ENCODE results near the gene KCNQ2. TPM values are rescaled to one million over a fixed set of nuclear protein-coding genes. Genes with fewer than 3 reads are reported as not detected.
A peak's percentile ranks its signal among the peaks of the same experiment; 100 is the strongest.

KCNQ2 gene
- polyA plus RNA-seq, 3 donors: not detected

DNA sequence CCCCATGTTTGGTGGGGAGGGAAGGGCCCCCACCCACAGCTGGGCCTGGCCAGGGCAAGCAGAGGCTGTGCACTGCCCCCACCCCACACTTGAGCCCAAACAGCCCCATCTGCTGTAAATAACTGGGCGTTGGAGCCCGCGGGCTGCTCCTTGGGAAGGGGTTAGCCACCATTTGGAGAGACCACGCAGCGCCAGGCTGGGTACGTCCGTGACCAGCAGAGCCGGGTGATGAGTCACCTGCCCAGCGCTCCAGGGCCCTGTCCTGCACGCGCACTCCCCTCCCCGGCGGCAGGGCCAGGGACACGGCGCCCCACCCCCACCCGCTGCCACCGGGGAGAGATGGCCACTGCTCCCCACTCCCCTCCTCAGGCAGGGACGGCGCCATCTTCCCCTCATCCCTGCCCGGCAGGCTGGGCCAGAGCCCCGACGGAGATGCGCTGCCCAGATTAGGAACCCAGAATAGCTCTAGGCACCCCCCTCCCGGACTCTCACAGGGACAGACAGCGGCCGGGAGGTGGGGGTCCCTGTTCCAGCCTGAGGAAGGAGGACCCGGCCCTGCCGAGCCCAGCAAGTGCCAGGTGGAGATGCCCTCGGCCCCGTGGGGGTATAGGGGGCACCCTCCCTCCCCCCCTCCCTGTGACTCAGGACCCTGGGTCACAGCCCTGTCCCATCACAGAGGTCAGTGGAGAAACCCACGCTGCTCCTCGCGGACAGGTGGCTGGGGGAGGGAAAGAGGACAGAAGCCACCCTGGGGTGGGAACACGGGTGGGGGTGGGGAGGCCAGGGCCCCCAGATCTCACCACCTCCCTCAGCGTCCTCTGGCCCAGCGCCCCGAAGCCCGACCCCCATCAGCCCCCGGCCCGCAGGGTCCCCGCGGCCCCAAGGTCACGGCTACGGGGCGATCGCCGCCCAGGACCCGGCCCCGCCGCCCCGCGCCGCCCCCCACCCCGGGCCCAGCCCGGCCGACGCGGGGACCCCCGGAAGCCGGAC is 25.8 kb upstream of the KCNQ2 start:
- Histone ChIP-seq H3K79me2 (ENCODE audit: insufficient read depth, low read length) (no peaks in the 10 kb centered on the region), H4K20me1 (ENCODE audit: insufficient read depth, low read length) (no peaks in the 10 kb centered on the region), H3K4me2 (replicated peaks; ENCODE audit: extremely low read depth, low read length, poor library complexity, severe bottlenecking) (peak overlapping the region; percentile 58), H3K4me3 (replicated peaks in 1 of 3; ENCODE audit: low read depth in 2 of 3, low read length in 3 of 3) (no peak overlapping the region), H2AFZ (ENCODE audit: insufficient read depth, low read depth, low read length, poor library complexity, severe bottlenecking) (no peak overlapping the region), H3K27ac (ENCODE audit: low read depth in 1 of 2, low read length in 2 of 2) (no peak overlapping the region), H3K4me1 (ENCODE audit: control insufficient read depth in 1 of 2, insufficient read depth in 2 of 2, low read length in 2 of 2) (peaks cover 8 to 20% of the 10 kb centered on the region in 2 donors), H3K9ac (ENCODE audit: insufficient read depth, low read length, poor library complexity, severe bottlenecking) (no peak overlapping the region), H3K27me3 (ENCODE audit: control insufficient read depth in 2 of 2, insufficient read depth in 2 of 2, low read length in 2 of 2) (peaks cover 9 to 39% of the 10 kb centered on the region in 2 donors), H3K36me3 (replicated peaks in 1 of 2; ENCODE audit: control insufficient read depth in 1 of 2, insufficient read depth in 2 of 2, low read length in 2 of 2) (no peaks in the 10 kb centered on the region), H3K9me3 (replicated peaks in 1 of 2; ENCODE audit: control insufficient read depth in 1 of 2, insufficient read depth in 1 of 2, low read length in 2 of 2) (peaks cover 0 to 5% of the 10 kb centered on the region in 2 donors)
- Mint-ChIP-seq H3K36me3 (no peaks in the 10 kb centered on the region), H3K27me3 (ENCODE audit: low read depth in 3 of 3) (peaks cover 39 to 69% (median 47%) of the 10 kb centered on the region in 3 donors), H3K27ac (no peak overlapping the region), H3K4me1 (peaks cover 5% of the 10 kb centered on the region), H3K4me3 (peak overlapping the region; percentile 27 to 67), H3K9me3 (peaks cover 0 to 5% (median 0%) of the 10 kb centered on the region in 7 donors)
- intact Hi-C loops (cut with micrococcal nuclease): loop anchor here (2.0 kb wide), 2 partner anchors 473 to 475 kb away; no protein-coding TSS in a partner anchor
- TF ChIP-seq, protein P1, sequence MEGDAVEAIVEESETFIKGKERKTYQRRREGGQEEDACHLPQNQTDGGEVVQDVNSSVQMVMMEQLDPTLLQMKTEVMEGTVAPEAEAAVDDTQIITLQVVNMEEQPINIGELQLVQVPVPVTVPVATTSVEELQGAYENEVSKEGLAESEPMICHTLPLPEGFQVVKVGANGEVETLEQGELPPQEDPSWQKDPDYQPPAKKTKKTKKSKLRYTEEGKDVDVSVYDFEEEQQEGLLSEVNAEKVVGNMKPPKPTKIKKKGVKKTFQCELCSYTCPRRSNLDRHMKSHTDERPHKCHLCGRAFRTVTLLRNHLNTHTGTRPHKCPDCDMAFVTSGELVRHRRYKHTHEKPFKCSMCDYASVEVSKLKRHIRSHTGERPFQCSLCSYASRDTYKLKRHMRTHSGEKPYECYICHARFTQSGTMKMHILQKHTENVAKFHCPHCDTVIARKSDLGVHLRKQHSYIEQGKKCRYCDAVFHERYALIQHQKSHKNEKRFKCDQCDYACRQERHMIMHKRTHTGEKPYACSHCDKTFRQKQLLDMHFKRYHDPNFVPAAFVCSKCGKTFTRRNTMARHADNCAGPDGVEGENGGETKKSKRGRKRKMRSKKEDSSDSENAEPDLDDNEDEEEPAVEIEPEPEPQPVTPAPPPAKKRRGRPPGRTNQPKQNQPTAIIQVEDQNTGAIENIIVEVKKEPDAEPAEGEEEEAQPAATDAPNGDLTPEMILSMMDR (IDR thresholded peaks at IDR 0.05): no peak
- peak; percentile 29 to 62 (median 37) for DNase-seq
- 6% methylated on average over 46 of the region's 60 CpGs for WGBS (ENCODE audit: insufficient coverage)

GRCh38 chr20:63497138-63497945 is 24.9 kb upstream of the KCNQ2 start:
- H3K4me3 Mint-ChIP-seq: peak overlapping the region in 1 of 2 donors; percentile 73
- H3K4me1 Mint-ChIP-seq: peaks cover 5% of the 10 kb centered on the region
- H3K36me3 Mint-ChIP-seq: no peaks in the 10 kb centered on the region
- DNase-seq: no peak
- intact Hi-C loops (cut with micrococcal nuclease): loop anchor here (2.0 kb wide), 2 partner anchors 473 to 475 kb away; no protein-coding TSS in a partner anchor
- peak overlapping the region in 1 of 7 donors; percentile 31 for H3K27ac Mint-ChIP-seq
- peaks cover 0 to 5% (median under 1%) of the 10 kb centered on the region in 7 donors for H3K9me3 Mint-ChIP-seq
- Histone ChIP-seq H3K9ac (ENCODE audit: insufficient read depth, low read length, poor library complexity, severe bottlenecking) (no peak overlapping the region), H3K4me1 (ENCODE audit: control insufficient read depth in 1 of 2, insufficient read depth in 2 of 2, low read length in 2 of 2) (peaks cover 8 to 20% of the 10 kb centered on the region in 2 donors), H3K4me2 (replicated peaks; ENCODE audit: extremely low read depth, low read length, poor library complexity, severe bottlenecking) (no peak overlapping the region), H3K79me2 (ENCODE audit: insufficient read depth, low read length) (no peaks in the 10 kb centered on the region), H3K36me3 (replicated peaks in 1 of 2; ENCODE audit: control insufficient read depth in 1 of 2, insufficient read depth in 2 of 2, low read length in 2 of 2) (no peaks in the 10 kb centered on the region), H3K27ac (ENCODE audit: low read depth in 1 of 2, low read length in 2 of 2) (no peak overlapping the region), H4K20me1 (ENCODE audit: insufficient read depth, low read length) (no peaks in the 10 kb centered on the region), H3K4me3 (replicated peaks in 1 of 3; ENCODE audit: low read depth in 2 of 3, low read length in 3 of 3) (no peak overlapping the region), H3K27me3 (ENCODE audit: control insufficient read depth in 2 of 2, insufficient read depth in 2 of 2, low read length in 2 of 2) (peaks cover 9 to 39% of the 10 kb centered on the region in 2 donors), H2AFZ (ENCODE audit: insufficient read depth, low read depth, low read length, poor library complexity, severe bottlenecking) (no peak overlapping the region), H3K9me3 (replicated peaks in 1 of 2; ENCODE audit: control insufficient read depth in 1 of 2, insufficient read depth in 1 of 2, low read length in 2 of 2) (peaks cover 0 to 5% of the 10 kb centered on the region in 2 donors)
- WGBS (ENCODE audit: insufficient coverage): 89% methylated on average over 9 of the region's 20 CpGs
- peaks cover 39 to 69% (median 46%) of the 10 kb centered on the region in 3 donors for H3K27me3 Mint-ChIP-seq (ENCODE audit: low read depth in 3 of 3)
- TF ChIP-seq, protein P1 (IDR thresholded peaks at IDR 0.05): no peak
